Ascending aorta (tissue), 2 donors: ENCODE data around the gene KRTAP10-6. TPM values are rescaled to one million over a fixed set of nuclear protein-coding genes. Genes with fewer than 3 reads are reported as not detected.
"Not testable (repeated sequence)": the region's sequence is repeated elsewhere in the genome, so short reads cannot be mapped to it uniquely, and the experiment has no call there.

Source experiments
- DNase-seq, 2 donors: peaks; one replicate each; pipeline ENCODE4 v3.0.0-alpha.2; 2019; ENCODE audit warnings: low spot score in 2 of 2
- H3K27ac ChIP-seq, 2 donors: fragments of 200-600 bp; sonication (generic); one replicate each; pipeline ENCODE4 v1.5.1; 2016 to 2017; ENCODE audit warnings: mild to moderate bottlenecking in 1 of 2
- H3K27me3 ChIP-seq: fragments of 200-600 bp; sonication (generic); one replicate; pipeline ENCODE4 v1.5.1; 2017
- H3K36me3 ChIP-seq, 2 donors: fragments of 200-600 bp; sonication (generic); one replicate each; pipeline ENCODE4 v1.5.1; 2016
- H3K4me1 ChIP-seq, 2 donors: fragments of 200-600 bp; sonication (generic); one replicate each; pipeline ENCODE4 v1.5.1; 2016 to 2017; ENCODE audit warnings: mild to moderate bottlenecking in 1 of 2
- H3K4me3 ChIP-seq, 2 donors: fragments of 200-600 bp; sonication (generic); one replicate each; pipeline ENCODE4 v1.5.1; 2016 to 2017; ENCODE audit warnings: mild to moderate bottlenecking in 1 of 2
- H3K9me3 ChIP-seq, 2 donors: fragments of 200-600 bp; sonication (generic); one replicate each; pipeline ENCODE4 v1.5.1; 2016
- intact Hi-C: fragments of 100-400 bp; cut with DNase I; formaldehyde crosslinking; loops from one replicate; pipeline ENCODE4 v1.15.1; 2023
- total RNA-seq: library from RNA; depleted of rRNA; stranded (reverse); fragments of >200 nt; gene quantifications from one replicate; pipeline ENCODE4 v1.1.0, GENCODE V29; 2016
- TF ChIP-seq, protein P1 (sequence below), 3 experiments: fragments of 200-600 bp in 2 of 3; fragments of 450-650 bp in 1 of 3; sonication (generic) in 2 of 3; IDR thresholded peaks; one replicate each; pipeline ENCODE4 v1.5.1; 2016 to 2019; ENCODE audit warnings: antibody characterized with exemption in 3 of 3, mild to moderate bottlenecking in 1 of 3, moderate library complexity in 1 of 3

Gene KRTAP10-6, protein sequence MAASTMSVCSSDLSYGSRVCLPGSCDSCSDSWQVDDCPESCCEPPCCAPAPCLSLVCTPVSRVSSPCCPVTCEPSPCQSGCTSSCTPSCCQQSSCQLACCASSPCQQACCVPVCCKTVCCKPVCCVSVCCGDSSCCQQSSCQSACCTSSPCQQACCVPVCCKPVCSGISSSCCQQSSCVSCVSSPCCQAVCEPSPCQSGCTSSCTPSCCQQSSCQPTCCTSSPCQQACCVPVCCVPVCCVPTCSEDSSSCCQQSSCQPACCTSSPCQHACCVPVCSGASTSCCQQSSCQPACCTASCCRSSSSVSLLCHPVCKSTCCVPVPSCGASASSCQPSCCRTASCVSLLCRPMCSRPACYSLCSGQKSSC
- total RNA-seq, result not detected

DNA sequence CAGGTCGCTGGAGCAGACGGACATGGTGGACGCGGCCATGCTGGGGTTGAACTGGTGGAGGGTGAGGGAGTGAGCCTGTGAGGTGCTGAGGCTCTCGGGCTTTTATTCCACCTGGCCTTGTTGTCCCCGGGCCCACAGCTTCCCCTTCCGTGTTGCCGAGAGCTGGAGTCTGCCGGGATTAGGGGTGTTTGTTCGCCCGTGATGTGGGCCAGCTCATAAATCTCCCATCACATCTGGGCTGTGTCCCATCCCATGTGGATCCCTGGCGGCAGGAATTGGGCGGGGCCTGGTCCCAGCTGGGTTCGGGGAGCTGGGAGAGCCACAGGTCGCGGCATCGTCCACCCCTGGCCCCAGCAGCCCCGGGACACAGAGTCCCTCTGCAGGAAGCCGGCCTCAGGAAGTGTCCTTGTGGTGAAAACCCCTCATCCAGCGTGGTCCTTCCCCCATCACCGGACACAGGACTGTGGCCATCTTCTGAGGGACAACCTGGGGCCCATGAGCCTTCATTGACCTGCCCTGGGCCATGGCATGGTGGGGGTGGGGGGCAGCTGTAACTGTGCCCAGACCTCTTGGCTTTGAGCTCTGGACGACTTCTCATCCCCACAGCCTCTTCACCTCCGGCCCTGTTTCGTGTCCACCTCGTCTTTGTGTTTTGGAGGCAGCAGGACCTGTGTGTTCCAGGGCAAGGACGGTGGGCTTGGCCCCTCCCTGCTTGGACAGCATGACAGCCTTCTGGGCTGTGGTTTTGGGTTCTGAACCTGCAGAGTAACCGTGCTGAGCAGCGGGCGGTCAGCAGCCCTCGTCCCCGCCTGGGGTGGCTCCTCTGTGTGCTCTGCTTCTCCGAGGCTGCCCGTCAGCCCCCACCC, at the start of gene KRTAP10-6:
KRTAP10-6 (minus strand) TSS at position 60 of the 866 bp plus-strand sequence; CDS start at position 39, 21 bp downstream.
- intact Hi-C loops, result no loop called here
- Histone ChIP-seq H3K4me3 (no peak within 1 kb of the TSS), H3K9me3 (no peaks in the 10 kb centered on the region), H3K27ac (no peak within 1 kb of the TSS), H3K36me3 (no peaks in the 10 kb centered on the region), H3K4me1 (no peaks in the 10 kb centered on the region), H3K27me3 (no peaks in the 10 kb centered on the region)
- DNase-seq, result no peak
- TF ChIP-seq, protein P1, sequence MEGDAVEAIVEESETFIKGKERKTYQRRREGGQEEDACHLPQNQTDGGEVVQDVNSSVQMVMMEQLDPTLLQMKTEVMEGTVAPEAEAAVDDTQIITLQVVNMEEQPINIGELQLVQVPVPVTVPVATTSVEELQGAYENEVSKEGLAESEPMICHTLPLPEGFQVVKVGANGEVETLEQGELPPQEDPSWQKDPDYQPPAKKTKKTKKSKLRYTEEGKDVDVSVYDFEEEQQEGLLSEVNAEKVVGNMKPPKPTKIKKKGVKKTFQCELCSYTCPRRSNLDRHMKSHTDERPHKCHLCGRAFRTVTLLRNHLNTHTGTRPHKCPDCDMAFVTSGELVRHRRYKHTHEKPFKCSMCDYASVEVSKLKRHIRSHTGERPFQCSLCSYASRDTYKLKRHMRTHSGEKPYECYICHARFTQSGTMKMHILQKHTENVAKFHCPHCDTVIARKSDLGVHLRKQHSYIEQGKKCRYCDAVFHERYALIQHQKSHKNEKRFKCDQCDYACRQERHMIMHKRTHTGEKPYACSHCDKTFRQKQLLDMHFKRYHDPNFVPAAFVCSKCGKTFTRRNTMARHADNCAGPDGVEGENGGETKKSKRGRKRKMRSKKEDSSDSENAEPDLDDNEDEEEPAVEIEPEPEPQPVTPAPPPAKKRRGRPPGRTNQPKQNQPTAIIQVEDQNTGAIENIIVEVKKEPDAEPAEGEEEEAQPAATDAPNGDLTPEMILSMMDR (IDR thresholded peaks at IDR 0.05), result no peak

DNA sequence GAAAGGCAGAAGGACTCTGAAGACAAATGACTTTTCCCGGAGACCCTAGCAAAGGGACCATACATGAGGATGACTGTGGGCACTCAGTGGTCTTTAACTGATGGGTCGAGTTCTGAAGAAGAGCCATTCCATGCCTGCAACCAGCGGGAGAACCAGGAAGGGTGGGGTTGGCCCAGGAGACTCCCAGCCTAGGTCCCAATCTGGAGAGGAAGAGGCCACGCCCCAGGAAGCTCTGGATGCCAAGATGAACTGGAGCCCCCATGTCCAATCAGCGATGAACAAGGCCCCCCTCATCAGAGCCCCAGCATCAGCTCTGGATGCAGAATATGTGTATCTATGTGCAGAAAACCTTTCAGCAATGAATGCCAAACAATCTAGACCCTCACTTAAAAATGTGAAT, 48.5 kb upstream of the KRTAP10-6 start:
- peaks cover 0 to 19% of the 10 kb centered on the region in 2 donors for H3K9me3 ChIP-seq
- H3K27me3 ChIP-seq, result no peaks in the 10 kb centered on the region
- H3K27ac ChIP-seq, result no peak overlapping the region
- TF ChIP-seq, protein P1 (IDR thresholded peaks at IDR 0.05), result no peak
- H3K4me3 ChIP-seq, result no peak overlapping the region
- H3K4me1 ChIP-seq, result no peaks in the 10 kb centered on the region
- H3K36me3 ChIP-seq, result no peaks in the 10 kb centered on the region
- DNase-seq, result no peak
- intact Hi-C loops, result no loop called here

DNA sequence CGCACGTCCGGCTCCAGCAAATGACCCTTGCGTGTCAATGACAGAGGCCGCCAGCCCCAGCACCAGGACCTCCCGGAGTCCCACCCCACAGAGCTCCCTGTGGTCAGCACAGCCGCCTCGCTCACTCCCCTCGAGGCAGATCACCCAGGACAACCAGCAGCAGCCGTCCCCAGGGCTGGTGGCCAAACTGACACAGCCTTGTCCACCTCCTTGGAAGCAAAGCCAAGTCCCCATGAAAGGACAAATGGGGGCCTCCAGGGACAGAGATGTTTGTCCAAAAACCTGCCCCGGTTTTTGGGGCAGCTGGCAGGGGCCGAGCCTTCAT, 47.0 kb upstream of the KRTAP10-6 start:
- Histone ChIP-seq H3K9me3 (peaks cover 0 to 4% of the 10 kb centered on the region in 2 donors), H3K36me3 (no peaks in the 10 kb centered on the region), H3K4me3 (no peak overlapping the region), H3K27ac (no peak overlapping the region), H3K27me3 (no peaks in the 10 kb centered on the region), H3K4me1 (no peaks in the 10 kb centered on the region)
- intact Hi-C loops, result no loop called here
- no peak for DNase-seq
- TF ChIP-seq, protein P1 (IDR thresholded peaks at IDR 0.05), result no peak

DNA sequence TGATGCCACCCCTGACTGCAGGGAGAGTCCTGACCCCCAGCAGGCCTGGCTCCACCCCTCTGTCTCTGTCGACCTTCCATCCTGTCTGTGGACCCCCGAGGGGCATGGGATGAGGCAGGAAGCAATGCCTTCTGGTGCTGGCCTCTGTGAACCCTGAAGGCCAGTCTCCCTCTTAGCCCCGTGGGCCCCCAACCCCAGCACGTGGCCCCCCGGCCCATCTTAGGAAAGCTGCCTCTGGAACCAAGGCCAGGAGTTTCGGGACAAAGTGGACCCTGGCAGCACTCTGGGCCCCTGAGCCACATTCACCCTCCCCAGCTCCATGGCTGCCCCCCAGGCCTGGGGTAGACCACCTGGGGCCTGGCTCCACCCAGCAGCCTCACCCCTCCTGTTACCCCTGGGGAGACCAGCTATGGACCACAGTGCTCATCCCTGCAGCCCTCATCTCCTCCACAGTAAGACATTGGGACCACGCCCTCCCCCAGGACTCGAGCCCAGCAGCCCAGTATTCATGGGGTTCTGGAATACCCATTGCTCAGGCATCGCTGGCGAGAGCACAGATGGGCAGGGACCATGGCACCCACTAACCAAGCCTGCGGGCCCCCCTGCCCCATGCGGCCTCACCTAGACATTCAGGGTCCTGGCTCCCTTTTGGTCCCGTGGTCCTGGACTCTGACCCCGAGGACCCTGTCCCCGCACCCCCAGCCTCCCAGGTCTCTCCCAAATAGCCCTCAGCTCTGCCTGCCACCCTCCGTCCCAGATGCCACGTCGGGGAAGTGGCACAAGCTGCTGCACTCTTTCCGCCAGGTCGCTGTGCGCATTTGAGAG, 46.4 kb upstream of the KRTAP10-6 start:
- DNase-seq, H3K27me3 ChIP-seq, H3K27ac ChIP-seq, H3K9me3 ChIP-seq, intact Hi-C loops, H3K4me3 ChIP-seq, H3K36me3 ChIP-seq, H3K4me1 ChIP-seq: not testable (repeated sequence)

DNA sequence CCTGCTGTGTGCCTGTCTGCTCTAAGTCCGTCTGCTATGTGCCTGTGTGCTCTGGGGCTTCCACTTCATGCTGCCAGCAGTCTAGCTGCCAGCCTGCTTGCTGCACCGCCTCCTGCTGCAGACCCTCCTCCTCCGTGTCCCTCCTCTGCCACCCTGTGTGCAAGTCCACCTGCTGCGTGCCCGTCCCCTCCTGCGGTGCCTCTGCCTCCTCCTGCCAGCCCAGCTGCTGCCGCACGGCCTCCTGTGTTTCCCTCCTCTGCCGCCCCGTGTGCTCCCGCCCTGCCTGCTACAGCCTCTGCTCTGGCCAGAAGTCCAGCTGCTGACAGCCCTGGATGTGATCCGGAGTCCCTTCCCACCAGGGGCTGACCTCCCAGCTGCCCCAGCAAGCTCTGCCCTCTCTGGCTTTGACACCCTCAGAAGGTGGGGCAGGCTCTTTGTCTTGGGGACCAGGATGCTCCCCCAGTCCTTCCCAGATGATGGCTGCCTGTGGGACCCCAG, 45.6 kb upstream of the KRTAP10-6 start:
- H3K4me1 ChIP-seq, H3K9me3 ChIP-seq, DNase-seq, H3K4me3 ChIP-seq, H3K27me3 ChIP-seq, H3K27ac ChIP-seq, intact Hi-C loops, H3K36me3 ChIP-seq: not testable (repeated sequence)

DNA sequence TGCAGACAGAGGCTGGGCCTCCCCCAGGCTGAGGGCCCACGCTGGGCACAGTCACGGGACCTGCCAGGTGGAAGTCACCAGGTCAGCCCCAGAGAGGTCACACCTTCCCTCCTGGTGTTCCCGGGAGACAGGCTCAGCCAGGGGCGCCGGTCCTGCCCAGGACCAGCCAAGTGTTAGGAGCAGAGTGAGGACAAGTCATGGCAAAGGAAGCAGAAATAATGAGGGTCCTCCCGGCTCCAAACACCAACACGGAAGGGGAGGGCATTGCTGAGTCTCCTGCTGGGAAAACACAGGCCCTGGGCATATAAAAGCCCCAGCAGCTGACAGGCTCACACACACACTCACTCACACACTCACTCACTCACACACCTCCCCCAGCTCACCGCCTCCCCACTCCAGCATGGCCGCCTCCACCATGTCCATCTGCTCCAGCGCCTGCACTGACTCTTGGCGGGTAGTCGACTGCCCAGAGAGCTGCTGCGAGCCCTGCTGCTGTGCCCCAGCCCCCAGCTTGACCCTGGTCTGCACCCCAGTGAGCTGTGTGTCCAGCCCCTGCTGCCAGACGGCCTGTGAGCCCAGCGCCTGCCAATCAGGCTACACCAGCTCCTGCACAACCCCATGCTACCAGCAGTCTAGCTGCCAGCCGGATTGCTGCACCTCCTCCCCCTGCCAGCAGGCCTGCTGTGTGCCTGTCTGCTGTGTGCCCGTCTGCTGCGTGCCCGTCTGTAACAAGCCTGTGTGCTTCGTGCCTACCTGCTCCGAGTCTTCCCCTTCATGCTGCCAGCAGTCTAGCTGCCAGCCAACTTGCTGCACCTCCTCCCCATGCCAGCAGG, 44.9 kb upstream of the KRTAP10-6 start, which contains the start of gene KRTAP10-10:
KRTAP10-10 (plus strand) TSS at position 339 of the 833 bp plus-strand sequence; CDS start at position 401, 62 bp downstream.
- intact Hi-C loops, result no loop called here
- H3K27me3 ChIP-seq, result no peaks in the 10 kb centered on the region
- no peak within 1 kb of the TSS for H3K27ac ChIP-seq
- no peak within 1 kb of the TSS for H3K4me3 ChIP-seq
- H3K9me3 ChIP-seq, result peaks cover 0 to 4% of the 10 kb centered on the region in 2 donors
- no peaks in the 10 kb centered on the region for H3K36me3 ChIP-seq
- TF ChIP-seq, protein P1 (IDR thresholded peaks at IDR 0.05), result no peak
- H3K4me1 ChIP-seq, result no peaks in the 10 kb centered on the region
- DNase-seq, result no peak
